Activated CD4-positive, alpha-beta T cell treated with anti-CD3 and anti-CD28 coated beads, Interleukin-2, amount 50 U/mL, for 16 hours (primary cell): ENCODE measurements around the gene APEH.
"Not testable (repeated sequence)": the region's sequence is repeated elsewhere in the genome, so short reads cannot be mapped to it uniquely, and the experiment has no call there.

Experiments
- DNase-seq: peaks from one replicate; pipeline ENCODE4 v3.0.0-alpha.2; 2020

The APEH gene

GRCh38 chr3:49670940-49671290 is 3.2 kb upstream of the APEH start:
- DNase-seq, result no peak

- peak; percentile 79 for DNase-seq
These were observed 2.6 kb upstream of the APEH start for GRCh38 chr3:49671291-49672288.

- DNase-seq, result peak; percentile 42
These were observed 933 bp upstream of the APEH start for GRCh38 chr3:49673121-49673714.

- DNase-seq, result peak; percentile 16
These were observed 389 bp downstream of the APEH start for GRCh38 chr3:49674497-49674983.

- no peak for DNase-seq
These were observed 1.8 kb downstream of the APEH start for GRCh38 chr3:49675912-49676311.

GRCh38 chr3:49680493-49681231 is 6.5 kb downstream of the APEH start:
- no peak for DNase-seq

- no peak for DNase-seq
These were observed 7.0 kb downstream of the APEH start for GRCh38 chr3:49681232-49681522.

GRCh38 chr3:49681543-49681942 is 7.4 kb downstream of the APEH start:
- DNase-seq, result no peak

- no peak for DNase-seq
These were observed 9.0 kb downstream of the APEH start for GRCh38 chr3:49683162-49683561.

- not testable (repeated sequence) for DNase-seq
These were observed 10.3 kb downstream of the APEH start for GRCh38 chr3:49684453-49684852.

GRCh38 chr3:49685103-49685502 is 11.0 kb downstream of the APEH start:
- DNase-seq, result not testable (repeated sequence)

GRCh38 chr3:49685846-49686245 is 11.7 kb downstream of the APEH start:
- DNase-seq, result not testable (repeated sequence)

- peak; percentile 21 for DNase-seq
These were observed 12.2 kb downstream of the APEH start for GRCh38 chr3:49686346-49686745.

- DNase-seq, result peak; percentile 54
These were observed 12.7 kb downstream of the APEH start for GRCh38 chr3:49686769-49687423.

GRCh38 chr3:49687424-49687795 is 13.3 kb downstream of the APEH start:
- DNase-seq, result not testable (repeated sequence)

- not testable (repeated sequence) for DNase-seq
These were observed 14.3 kb downstream of the APEH start for GRCh38 chr3:49688338-49689045.

GRCh38 chr3:49689046-49689907 is 15.1 kb downstream of the APEH start, which contains the start of the genes MST1 and RNF123:
Gene MST1 (minus strand): TSS chr3:49689474. CDS start chr3:49688691, 783 bp downstream.
Gene RNF123 (plus strand): TSS chr3:49689557. CDS start chr3:49691166, 1,609 bp downstream.
- peak; percentile 92 for DNase-seq

GRCh38 chr3:49689908-49690624 is 15.9 kb downstream of the APEH start:
- not testable (repeated sequence) for DNase-seq

GRCh38 chr3:49690856-49691255 is 16.7 kb downstream of the APEH start:
- DNase-seq, result not testable (repeated sequence)

GRCh38 chr3:49691481-49691880 is 17.3 kb downstream of the APEH start:
- DNase-seq, result not testable (repeated sequence)
